Sigmoid colon (tissue), 7 donors: ENCODE results near the gene CACNB2. TPM values are rescaled to one million over a fixed set of nuclear protein-coding genes. Genes with fewer than 3 reads are reported as not detected.

Source experiments
- DNase-seq: peaks from one replicate; pipeline ENCODE4 v3.0.0-alpha.2; 2019
- H3K27ac ChIP-seq, 4 donors: fragments of 200-600 bp; sonication (generic); one replicate each; pipeline ENCODE4 v1.5.1; 2016 to 2019; ENCODE audit warnings: mild to moderate bottlenecking in 1 of 4
- H3K27me3 ChIP-seq, 3 donors: fragments of 200-600 bp; sonication (generic); one replicate each; pipeline ENCODE4 v1.5.1; 2019; ENCODE audit warnings: mild to moderate bottlenecking in 1 of 3
- H3K36me3 ChIP-seq, 4 donors: fragments of 200-600 bp; sonication (generic); one replicate each; pipeline ENCODE4 v1.5.1; 2016 to 2019
- H3K4me1 ChIP-seq, 4 donors: fragments of 200-600 bp; sonication (generic); one replicate each; pipeline ENCODE4 v1.5.1; 2017 to 2019
- H3K4me3 ChIP-seq, 4 donors: fragments of 200-600 bp; sonication (generic); one replicate each; pipeline ENCODE4 v1.5.1; 2017 to 2019; ENCODE audit warnings: mild to moderate bottlenecking in 2 of 4, moderate library complexity in 1 of 4
- H3K9me3 ChIP-seq, 4 donors: fragments of 200-600 bp in 3 of 4; sonication (generic) in 3 of 4; one replicate each; pipeline versions ENCODE4 v1.5.1 to v1.6.1; 2013 to 2019
- CTCF ChIP-seq, 4 experiments: fragments of 450-650 bp in 3 of 4; fragments of 200-600 bp in 1 of 4; IDR thresholded peaks; one replicate each; pipeline ENCODE4 v1.5.1; 2016 to 2019; ENCODE audit warnings: antibody characterized with exemption in 4 of 4, mild to moderate bottlenecking in 3 of 4, moderate library complexity in 2 of 4
- EP300 ChIP-seq, 4 donors: sonication (generic); formaldehyde crosslinking; IDR thresholded peaks; one replicate each; pipeline ENCODE4 v1.6.1; 2017; ENCODE audit warnings: antibody characterized with exemption in 4 of 4
- POLR2A ChIP-seq, 2 donors: fragments of 450-650 bp; IDR thresholded peaks; one replicate each; pipeline ENCODE4 v1.6.1; 2016; ENCODE audit warnings: antibody characterized with exemption in 2 of 2, mild to moderate bottlenecking in 2 of 2, moderate library complexity in 2 of 2
- POLR2AphosphoS5 ChIP-seq, 4 donors: sonication (generic); formaldehyde crosslinking; IDR thresholded peaks; one replicate each; pipeline ENCODE4 v1.6.1; 2017; ENCODE audit warnings: antibody characterized with exemption in 4 of 4
- WGBS, 2 donors: extraction: QIAGEN DNeasy Blood & Tissue Kit; methylation state at CpG; one replicate each; pipeline ENCODE4 v1.1.7; 2013; 5-methylcytosine and 5-hydroxymethylcytosine counted together
- intact Hi-C: fragments of 100-400 bp; cut with DNase I; formaldehyde crosslinking; loops from one replicate; pipeline ENCODE4 v1.15.1; 2023
- polyA plus RNA-seq, 3 donors: library from polyadenylated mRNA; stranded (reverse); fragments of 200-250 nt; gene quantifications; one replicate each; pipeline ENCODE4 v1.2.3, GENCODE V29; 2013
- total RNA-seq, 4 donors: library from RNA; depleted of rRNA; stranded (reverse); fragments of >200 nt; gene quantifications; one replicate each; pipeline ENCODE4 v1.1.0, GENCODE V29; 2016
- donor health status: healthy with polysubstance abuse.
- donor health status: Bipolar disorder and iron deficiency.
- donor health status: healthy.

The CACNB2 gene
- total and polyA plus RNA-seq, 7 donors = 1.2 to 85.3 (median 36.0) TPM

- no peak overlapping the region for H3K4me3 ChIP-seq
- H3K27me3 ChIP-seq = no peaks in the 10 kb centered on the region
- H3K9me3 ChIP-seq = no peaks in the 10 kb centered on the region
- H3K27ac ChIP-seq = peak overlapping the region in 3 of 4 donors; percentile 30 to 75 (median 75)
- TF ChIP-seq POLR2AphosphoS5 (IDR thresholded peaks at IDR 0.05) = peak; percentile 24 to 59 (median 42)
- no peak for TF ChIP-seq POLR2A (IDR thresholded peaks at IDR 0.05)
- no peak for TF ChIP-seq CTCF (IDR thresholded peaks at IDR 0.05)
- TF ChIP-seq EP300 (IDR thresholded peaks at IDR 0.05) = peak in 1 of 4 donors; percentile 35
- WGBS, 2 donors = 27 to 70% methylated on average over 12 of the region's 12 CpGs
- peaks cover 0 to 35% (median 20%) of the 10 kb centered on the region in 4 donors for H3K4me1 ChIP-seq
- intact Hi-C loops = no loop called here
- no peaks in the 10 kb centered on the region for H3K36me3 ChIP-seq
- peak; percentile 78 for DNase-seq
Observed at GRCh38 chr10:18224626-18225445, 84.6 kb downstream of the CACNB2 start.

DNA sequence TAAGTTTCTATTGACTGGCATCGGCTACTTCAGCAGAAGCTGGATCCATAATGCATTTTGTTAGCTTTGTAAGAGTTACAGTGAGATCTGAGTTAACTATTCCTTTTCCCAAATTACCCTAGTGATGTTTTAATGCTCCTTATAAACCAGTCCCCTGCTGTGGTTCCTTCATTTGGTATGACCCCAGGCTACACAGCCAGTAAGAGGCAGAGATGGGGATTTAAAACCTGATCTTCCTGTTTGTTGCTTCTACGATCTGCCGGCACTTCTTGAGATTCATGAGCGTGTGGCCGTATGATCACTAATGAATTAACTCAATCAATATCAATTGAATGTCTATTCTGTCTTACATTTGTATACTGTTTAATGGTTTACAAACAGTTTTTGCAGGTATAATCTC lies 86.1 kb downstream of the CACNB2 start:
- WGBS, 2 donors = 87 to 92% methylated on average over 5 of the region's 5 CpGs
- Histone ChIP-seq H3K4me3 (no peak overlapping the region), H3K27me3 (no peaks in the 10 kb centered on the region), H3K36me3 (no peaks in the 10 kb centered on the region), H3K4me1 (peaks cover 0 to 48% (median 23%) of the 10 kb centered on the region in 4 donors), H3K27ac (peak overlapping the region in 1 of 4 donors; percentile 75), H3K9me3 (no peaks in the 10 kb centered on the region)
- TF ChIP-seq EP300 (IDR thresholded peaks at IDR 0.05) (no peak), POLR2AphosphoS5 (IDR thresholded peaks at IDR 0.05) (no peak), POLR2A (IDR thresholded peaks at IDR 0.05) (no peak), CTCF (IDR thresholded peaks at IDR 0.05) (no peak)
- no peak for DNase-seq
- intact Hi-C loops = no loop called here

- no peak for TF ChIP-seq EP300 (IDR thresholded peaks at IDR 0.05)
- no peak for TF ChIP-seq CTCF (IDR thresholded peaks at IDR 0.05)
- TF ChIP-seq POLR2A (IDR thresholded peaks at IDR 0.05) = no peak
- no peak for TF ChIP-seq POLR2AphosphoS5 (IDR thresholded peaks at IDR 0.05)
- 91 to 97% methylated on average over 3 of the region's 3 CpGs for WGBS, 2 donors
- Histone ChIP-seq H3K4me3 (no peak overlapping the region), H3K4me1 (peaks cover 0 to 42% (median 24%) of the 10 kb centered on the region in 4 donors), H3K27ac (no peak overlapping the region), H3K36me3 (no peaks in the 10 kb centered on the region), H3K9me3 (no peaks in the 10 kb centered on the region), H3K27me3 (no peaks in the 10 kb centered on the region)
- intact Hi-C loops = no loop called here
- DNase-seq = no peak
Observed at GRCh38 chr10:18229826-18230225, 89.6 kb downstream of the CACNB2 start.

GRCh38 chr10:18230794-18231193 lies 90.6 kb downstream of the CACNB2 start:
- H3K4me3 ChIP-seq = no peak overlapping the region
- no peaks in the 10 kb centered on the region for H3K36me3 ChIP-seq
- H3K27ac ChIP-seq = no peak overlapping the region
- intact Hi-C loops = no loop called here
- H3K27me3 ChIP-seq = no peaks in the 10 kb centered on the region
- DNase-seq = no peak
- peaks cover 0 to 33% (median 19%) of the 10 kb centered on the region in 4 donors for H3K4me1 ChIP-seq
- no peaks in the 10 kb centered on the region for H3K9me3 ChIP-seq
- TF ChIP-seq POLR2A (IDR thresholded peaks at IDR 0.05) (no peak), CTCF (IDR thresholded peaks at IDR 0.05) (no peak), EP300 (IDR thresholded peaks at IDR 0.05) (no peak), POLR2AphosphoS5 (IDR thresholded peaks at IDR 0.05) (no peak)
- 92 to 96% methylated on average over 2 of the region's 2 CpGs for WGBS, 2 donors
